Measurements from ENCODE around the gene FBXW5.

- no peak for TF ChIP-seq CTCF (IDR thresholded peaks at IDR 0.05; ENCODE audit: low read depth, low read length)
- no peak for TF ChIP-seq EZH2phosphoT487 (IDR thresholded peaks at IDR 0.05; ENCODE audit: low read depth)
These were observed 15.9 kb downstream of the FBXW5 start for GRCh38 chr9:136928591-136928990.
